ENCODE data around the gene NEURL1. TPM values are rescaled to one million over a fixed set of nuclear protein-coding genes. Genes with fewer than 3 reads are reported as not detected.

Gene NEURL1, protein sequence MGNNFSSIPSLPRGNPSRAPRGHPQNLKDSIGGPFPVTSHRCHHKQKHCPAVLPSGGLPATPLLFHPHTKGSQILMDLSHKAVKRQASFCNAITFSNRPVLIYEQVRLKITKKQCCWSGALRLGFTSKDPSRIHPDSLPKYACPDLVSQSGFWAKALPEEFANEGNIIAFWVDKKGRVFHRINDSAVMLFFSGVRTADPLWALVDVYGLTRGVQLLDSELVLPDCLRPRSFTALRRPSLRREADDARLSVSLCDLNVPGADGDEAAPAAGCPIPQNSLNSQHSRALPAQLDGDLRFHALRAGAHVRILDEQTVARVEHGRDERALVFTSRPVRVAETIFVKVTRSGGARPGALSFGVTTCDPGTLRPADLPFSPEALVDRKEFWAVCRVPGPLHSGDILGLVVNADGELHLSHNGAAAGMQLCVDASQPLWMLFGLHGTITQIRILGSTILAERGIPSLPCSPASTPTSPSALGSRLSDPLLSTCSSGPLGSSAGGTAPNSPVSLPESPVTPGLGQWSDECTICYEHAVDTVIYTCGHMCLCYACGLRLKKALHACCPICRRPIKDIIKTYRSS
- total RNA-seq (2021): 3.0 and 4.8 TPM in 2 replicates
- Bru-seq, nascent RNA: percentile 35 among the genes with signal in this experiment
- BruChase-seq, experiment 1, labeled RNA remaining after a 2-hour chase: percentile 28 among the genes with signal in this experiment
- percentile 31 among the genes with signal in this experiment for BruChase-seq, experiment 2, labeled RNA remaining after a 6-hour chase
- long read RNA-seq, full-length matches to known transcripts: 1 of 5 reads
- long read RNA-seq, partial matches to known transcripts: 2 of 5 reads
- long read RNA-seq, other reads (novel, unspliced or antisense): 2 of 5 reads

- H3K27ac ChIP-seq: no peak within 1 kb of the TSS
- CTCF ChIA-PET: no interaction called here
Observed at GRCh38 chr10:103493362-103493915, at the start of gene NEURL1. NEURL1 (plus strand) TSS chr10:103493705; CDS start chr10:103494388, 683 bp downstream.

DNA sequence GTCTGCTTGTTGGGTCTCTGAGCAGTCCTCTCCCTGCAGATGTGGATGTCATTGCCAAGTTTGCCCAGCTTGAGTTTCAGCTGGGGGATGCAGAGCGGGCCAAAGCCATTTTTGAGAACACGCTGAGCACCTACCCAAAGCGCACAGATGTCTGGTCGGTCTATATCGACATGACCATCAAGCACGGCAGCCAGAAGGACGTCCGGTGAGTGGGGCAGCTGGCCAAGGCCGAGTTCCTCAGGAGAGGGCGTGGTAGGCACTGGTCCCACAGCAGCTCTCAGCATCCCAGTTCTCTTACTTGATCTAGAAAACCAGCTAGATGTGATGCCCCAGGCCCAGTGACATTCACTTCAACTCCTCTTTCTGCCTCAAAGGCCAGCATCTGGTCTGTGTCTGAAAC lies 49.0 kb upstream of the NEURL1 start:
- Histone ChIP-seq H3K27me3 (ENCODE audit: insufficient read depth, low read depth) (no peaks in the 10 kb centered on the region), H3K9me2 (ENCODE audit: insufficient read depth) (no peaks in the 10 kb centered on the region), H3K36me3 (ENCODE audit: low read depth) (peaks cover 10% of the 10 kb centered on the region; the same call in 1 of the 2 replicates), H3K9me3 (ENCODE audit: insufficient read depth, low read depth) (no peaks in the 10 kb centered on the region), H3K27ac (no peak overlapping the region), H3K4me2 (no peak overlapping the region), H2AFZ (no peak overlapping the region), H3K4me1 (replicated peaks; ENCODE audit: insufficient read depth) (peaks cover 12% of the 10 kb centered on the region), H3K4me3 (no peak overlapping the region), H3F3A (ENCODE audit: insufficient read depth, low read depth) (peaks cover 4% of the 10 kb centered on the region; the same call in 1 of the 2 replicates), H3K79me2 (ENCODE audit: low read depth) (peaks cover 23% of the 10 kb centered on the region), H4K20me1 (ENCODE audit: insufficient read depth) (peaks cover 5% of the 10 kb centered on the region; the same call in 1 of the 2 replicates)
- no peak for TF ChIP-seq EZH2 (IDR thresholded peaks at IDR 0.05; ENCODE audit: low read depth)
- TF ChIP-seq, protein P1, sequence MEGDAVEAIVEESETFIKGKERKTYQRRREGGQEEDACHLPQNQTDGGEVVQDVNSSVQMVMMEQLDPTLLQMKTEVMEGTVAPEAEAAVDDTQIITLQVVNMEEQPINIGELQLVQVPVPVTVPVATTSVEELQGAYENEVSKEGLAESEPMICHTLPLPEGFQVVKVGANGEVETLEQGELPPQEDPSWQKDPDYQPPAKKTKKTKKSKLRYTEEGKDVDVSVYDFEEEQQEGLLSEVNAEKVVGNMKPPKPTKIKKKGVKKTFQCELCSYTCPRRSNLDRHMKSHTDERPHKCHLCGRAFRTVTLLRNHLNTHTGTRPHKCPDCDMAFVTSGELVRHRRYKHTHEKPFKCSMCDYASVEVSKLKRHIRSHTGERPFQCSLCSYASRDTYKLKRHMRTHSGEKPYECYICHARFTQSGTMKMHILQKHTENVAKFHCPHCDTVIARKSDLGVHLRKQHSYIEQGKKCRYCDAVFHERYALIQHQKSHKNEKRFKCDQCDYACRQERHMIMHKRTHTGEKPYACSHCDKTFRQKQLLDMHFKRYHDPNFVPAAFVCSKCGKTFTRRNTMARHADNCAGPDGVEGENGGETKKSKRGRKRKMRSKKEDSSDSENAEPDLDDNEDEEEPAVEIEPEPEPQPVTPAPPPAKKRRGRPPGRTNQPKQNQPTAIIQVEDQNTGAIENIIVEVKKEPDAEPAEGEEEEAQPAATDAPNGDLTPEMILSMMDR (conservative IDR thresholded peaks at IDR 0.05): no peak
- ChIA-PET POLR2A (ENCODE audit: unreplicated experiment) (no interaction called here), CTCF (no interaction called here)
- BruUV-seq (replicated peaks): no TSS peak
- intact Hi-C loops (cut with micrococcal nuclease; ENCODE audit: unreplicated experiment): loop anchor here (5.0 kb wide), 1 partner anchor 33 kb away; the partner anchor contains the start of gene CALHM3
- no peak for DNase-seq

More at GRCh38 chr10:103493362-103493915, at the start of gene NEURL1:
- Histone ChIP-seq H3K36me3 (ENCODE audit: low read depth) (no peaks in the 10 kb centered on the region), H3K4me1 (replicated peaks; ENCODE audit: insufficient read depth) (peaks cover 5% of the 10 kb centered on the region; the same call in 1 of the 2 replicates), H3K27me3 (ENCODE audit: insufficient read depth, low read depth) (no peaks in the 10 kb centered on the region; the same call in 1 of the 2 replicates), H2AFZ (peak within 1 kb of the TSS; percentile 77), H3K4me2 (peak within 1 kb of the TSS; percentile 82), H3K9me2 (ENCODE audit: insufficient read depth) (no peaks in the 10 kb centered on the region), H3K9me3 (ENCODE audit: insufficient read depth, low read depth) (no peaks in the 10 kb centered on the region), H3K4me3 (peak within 1 kb of the TSS; percentile 61), H3F3A (ENCODE audit: insufficient read depth, low read depth) (no peaks in the 10 kb centered on the region; the same call in 1 of the 2 replicates), H4K20me1 (ENCODE audit: insufficient read depth) (no peaks in the 10 kb centered on the region), H3K79me2 (ENCODE audit: low read depth) (no peaks in the 10 kb centered on the region)
- DNase-seq: no peak
- no TSS peak for BruUV-seq (replicated peaks)
- intact Hi-C loops (cut with micrococcal nuclease; ENCODE audit: unreplicated experiment): loop anchor here (5.0 to 10.0 kb wide), 2 partner anchors 51 to 99 kb away; no protein-coding TSS in a partner anchor
- POLR2A ChIA-PET (ENCODE audit: unreplicated experiment): no interaction called here
- no peak for TF ChIP-seq EZH2 (IDR thresholded peaks at IDR 0.05; ENCODE audit: low read depth)
- TF ChIP-seq, protein P1 (conservative IDR thresholded peaks at IDR 0.05): no peak

DNA sequence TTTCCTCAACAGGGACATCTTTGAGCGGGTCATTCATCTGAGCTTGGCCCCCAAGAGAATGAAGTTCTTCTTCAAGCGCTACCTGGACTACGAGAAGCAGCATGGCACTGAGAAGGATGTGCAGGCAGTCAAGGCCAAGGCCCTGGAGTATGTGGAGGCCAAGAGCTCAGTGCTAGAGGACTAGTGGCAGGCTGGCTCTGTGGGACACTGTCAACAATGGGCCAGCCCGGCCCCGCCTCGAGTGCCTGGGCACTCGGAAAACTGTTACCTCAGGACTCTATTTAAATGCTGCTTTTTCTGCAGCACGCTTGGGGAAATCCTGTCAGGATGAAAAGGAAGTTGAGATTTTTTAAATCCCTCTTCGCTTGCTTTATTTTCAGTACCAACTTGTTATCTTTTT lies 48.1 kb upstream of the NEURL1 start:
- H3K9me2 ChIP-seq (ENCODE audit: insufficient read depth): no peaks in the 10 kb centered on the region
- H3K4me3 ChIP-seq: no peak overlapping the region
- H2AFZ ChIP-seq: no peak overlapping the region
- H3K4me2 ChIP-seq: no peak overlapping the region
- POLR2A ChIA-PET (ENCODE audit: unreplicated experiment): no interaction called here
- H3K27me3 ChIP-seq (ENCODE audit: insufficient read depth, low read depth): no peaks in the 10 kb centered on the region
- H3K36me3 ChIP-seq (ENCODE audit: low read depth): peaks cover 10% of the 10 kb centered on the region; the same call in 1 of the 2 replicates
- H3K9me3 ChIP-seq (ENCODE audit: insufficient read depth, low read depth): no peaks in the 10 kb centered on the region
- H3K79me2 ChIP-seq (ENCODE audit: low read depth): peaks cover 32% of the 10 kb centered on the region
- peaks cover 6% of the 10 kb centered on the region; the same call in 1 of the 2 replicates for H3F3A ChIP-seq (ENCODE audit: insufficient read depth, low read depth)
- TF ChIP-seq EZH2 (IDR thresholded peaks at IDR 0.05; ENCODE audit: low read depth): no peak
- TF ChIP-seq, protein P1 (conservative IDR thresholded peaks at IDR 0.05): no peak
- DNase-seq: no peak
- peaks cover 21% of the 10 kb centered on the region for H3K4me1 ChIP-seq (replicated peaks; ENCODE audit: insufficient read depth)
- H4K20me1 ChIP-seq (ENCODE audit: insufficient read depth): peaks cover 5% of the 10 kb centered on the region; the same call in 1 of the 2 replicates
- CTCF ChIA-PET: no interaction called here
- H3K27ac ChIP-seq: no peak overlapping the region
- no TSS peak for BruUV-seq (replicated peaks)
- intact Hi-C loops (cut with micrococcal nuclease; ENCODE audit: unreplicated experiment): no loop called here
